Panc1 (cell line): ENCODE data around the gene DDOST. TPM values are rescaled to one million over a fixed set of nuclear protein-coding genes. Genes with fewer than 3 reads are reported as not detected.

Experiments
- ATAC-seq: fragments of 200-7000 bp; cut with Tn5 transposase; 2 replicates; pipeline ENCODE4 v1.9.1; 2020; ENCODE audit warnings: mild to moderate bottlenecking, moderate library complexity
- BruUV-seq: library from RNA; stranded (reverse); fragments of 400-500 nt; replicated peaks from 2 replicates; lab custom pipeline; 2021; lab: Mats Ljungman, UMichigan
- CTCF ChIA-PET: fragments of 300-600 bp; sonication (Branson Sonifier 250); formaldehyde crosslinking; loops from one replicate; lab custom pipeline; 2022; ENCODE audit warnings: antibody characterized with exemption; lab: Charles Lee
- POLR2A ChIA-PET: fragments of 300-600 bp; sonication (Branson Sonifier 250); formaldehyde crosslinking; loops from one replicate; lab custom pipeline; 2022; ENCODE audit warnings: antibody characterized with exemption; lab: Charles Lee
- DNase-seq: peaks from one replicate; pipeline ENCODE4 v3.0.0-alpha.2; 2010; ENCODE audit warnings: low read depth, low spot score
- H3K27ac ChIP-seq: 2 replicates; pipeline ENCODE4 v1.5.1; 2011; ENCODE audit warnings: mild to moderate bottlenecking, low read length, inconsistent platforms
- H3K27me3 ChIP-seq: fragments of 200-500 bp; sonication (Bioruptor generic); 2 replicates; pipeline ENCODE4 v1.6.0; 2014; ENCODE audit warnings: low read length, inconsistent platforms; ENCODE audit not compliant: control insufficient read depth, insufficient read depth
- H3K36me3 ChIP-seq: fragments of 200-500 bp; sonication (Bioruptor generic); 2 replicates; pipeline ENCODE4 v1.5.1; 2014; ENCODE audit warnings: inconsistent platforms, mild to moderate bottlenecking, low read length, moderate library complexity; ENCODE audit not compliant: control insufficient read depth, insufficient read depth
- H3K4me1 ChIP-seq: 2 replicates; pipeline ENCODE4 v1.5.1; 2011; ENCODE audit warnings: inconsistent platforms, mild to moderate bottlenecking, low read length, moderate library complexity; ENCODE audit not compliant: control insufficient read depth, insufficient read depth
- H3K4me3 ChIP-seq, 2 experiments: 2 replicates each; pipeline ENCODE4 v1.5.1; 2011 to 2012; ENCODE audit warnings: low read depth in 2 of 2, low read length in 2 of 2, mild to moderate bottlenecking in 2 of 2, inconsistent platforms in 1 of 2, moderate library complexity in 1 of 2
- H3K9me3 ChIP-seq: fragments of 200-500 bp; sonication (Bioruptor generic); 2 replicates; pipeline ENCODE4 v1.5.1; 2014; ENCODE audit warnings: low read depth, mild to moderate bottlenecking, inconsistent platforms, low read length, moderate library complexity; ENCODE audit not compliant: control insufficient read depth, insufficient read depth
- POLR2AphosphoS5 ChIP-seq: IDR thresholded peaks from 2 replicates; pipeline ENCODE4 v1.6.1; 2012; ENCODE audit warnings: mild to moderate bottlenecking, low read depth, low read length, moderate library complexity
- REST ChIP-seq, 2 experiments: IDR thresholded peaks; 2 replicates each; pipeline ENCODE4 v1.6.1; 2011 to 2012; ENCODE audit warnings: low read depth in 2 of 2, control low read depth in 1 of 2, low read length in 1 of 2, mild to moderate bottlenecking in 1 of 2, moderate library complexity in 1 of 2; ENCODE audit not compliant: insufficient read depth in 1 of 2
- SIN3A ChIP-seq: IDR thresholded peaks from 2 replicates; pipeline ENCODE4 v1.6.1; 2012; ENCODE audit warnings: low read depth, mild to moderate bottlenecking, low read length, moderate library complexity, borderline replicate concordance; ENCODE audit not compliant: insufficient read depth
- TCF7L2 ChIP-seq: IDR thresholded peaks from 2 replicates; pipeline ENCODE4 v1.6.1; 2011; ENCODE audit warnings: mild to moderate bottlenecking, low read depth, low read length, inconsistent platforms
- in situ Hi-C: cut with HindIII; loops from 2 replicates; pipeline ENCODE4 v1.10.0; 2016; ENCODE audit warnings: low sequenced_read_pairs, low pct_unique_long_range_greater_than_20kb
- intact Hi-C: fragments of 100-400 bp; cut with micrococcal nuclease; formaldehyde crosslinking; loops from one replicate; pipeline ENCODE4 v1.10.0; 2022; ENCODE audit not compliant: unreplicated experiment
- total RNA-seq: library from RNA; stranded (reverse); gene quantifications from one replicate; pipeline ENCODE4 v1.2.1, GENCODE V29; 2021; ENCODE audit not compliant: unreplicated experiment
- TF ChIP-seq, protein P1 (sequence below): fragments of 450-650 bp; IDR thresholded peaks from 2 replicates; pipeline ENCODE4 v1.5.1; 2017; ENCODE audit warnings: mild to moderate bottlenecking

The DDOST gene
- total RNA-seq, 1 experiment from 2014 or later, result 337 TPM

DNA sequence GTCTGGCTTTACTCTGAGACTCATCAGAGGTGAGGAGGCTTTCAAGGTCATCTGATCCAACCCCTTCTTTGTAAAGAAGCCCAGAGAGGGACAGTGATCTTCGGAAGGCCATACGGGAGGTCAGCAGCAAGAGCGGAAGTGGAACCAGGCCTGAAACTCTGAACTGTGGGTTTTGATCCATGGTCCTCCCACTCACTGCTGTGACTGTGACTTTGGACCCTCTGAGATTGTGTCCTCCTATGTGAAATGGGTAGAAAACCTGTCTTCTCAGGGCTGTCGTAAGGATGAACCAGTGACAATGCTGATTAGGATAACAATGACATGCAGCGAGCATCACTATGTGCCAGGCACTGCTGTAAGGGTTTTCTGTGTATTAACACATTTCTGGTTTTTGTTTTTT lies 9.8 kb upstream of the DDOST start:
- Histone ChIP-seq H3K4me1 (no peaks in the 10 kb centered on the region), H3K27me3 (no peaks in the 10 kb centered on the region), H3K36me3 (no peaks in the 10 kb centered on the region), H3K9me3 (no peaks in the 10 kb centered on the region), H3K4me3 (no peak overlapping the region), H3K27ac (no peak overlapping the region)
- no peak for TF ChIP-seq TCF7L2
- no peak for TF ChIP-seq REST (IDR thresholded peaks at IDR 0.05; ENCODE audit: insufficient read depth in 1 of 2, low read depth in 2 of 2, low read length in 1 of 2)
- no peak for TF ChIP-seq POLR2AphosphoS5
- TF ChIP-seq, protein P1, sequence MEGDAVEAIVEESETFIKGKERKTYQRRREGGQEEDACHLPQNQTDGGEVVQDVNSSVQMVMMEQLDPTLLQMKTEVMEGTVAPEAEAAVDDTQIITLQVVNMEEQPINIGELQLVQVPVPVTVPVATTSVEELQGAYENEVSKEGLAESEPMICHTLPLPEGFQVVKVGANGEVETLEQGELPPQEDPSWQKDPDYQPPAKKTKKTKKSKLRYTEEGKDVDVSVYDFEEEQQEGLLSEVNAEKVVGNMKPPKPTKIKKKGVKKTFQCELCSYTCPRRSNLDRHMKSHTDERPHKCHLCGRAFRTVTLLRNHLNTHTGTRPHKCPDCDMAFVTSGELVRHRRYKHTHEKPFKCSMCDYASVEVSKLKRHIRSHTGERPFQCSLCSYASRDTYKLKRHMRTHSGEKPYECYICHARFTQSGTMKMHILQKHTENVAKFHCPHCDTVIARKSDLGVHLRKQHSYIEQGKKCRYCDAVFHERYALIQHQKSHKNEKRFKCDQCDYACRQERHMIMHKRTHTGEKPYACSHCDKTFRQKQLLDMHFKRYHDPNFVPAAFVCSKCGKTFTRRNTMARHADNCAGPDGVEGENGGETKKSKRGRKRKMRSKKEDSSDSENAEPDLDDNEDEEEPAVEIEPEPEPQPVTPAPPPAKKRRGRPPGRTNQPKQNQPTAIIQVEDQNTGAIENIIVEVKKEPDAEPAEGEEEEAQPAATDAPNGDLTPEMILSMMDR, result no peak
- TF ChIP-seq SIN3A, result no peak
- ATAC-seq (no peak), DNase-seq (no peak)
- no TSS peak for BruUV-seq
- ChIA-PET POLR2A (no interaction called here), CTCF (no interaction called here)
- in situ Hi-C loops, result no loop called here
- intact Hi-C loops, result no loop called here

DNA sequence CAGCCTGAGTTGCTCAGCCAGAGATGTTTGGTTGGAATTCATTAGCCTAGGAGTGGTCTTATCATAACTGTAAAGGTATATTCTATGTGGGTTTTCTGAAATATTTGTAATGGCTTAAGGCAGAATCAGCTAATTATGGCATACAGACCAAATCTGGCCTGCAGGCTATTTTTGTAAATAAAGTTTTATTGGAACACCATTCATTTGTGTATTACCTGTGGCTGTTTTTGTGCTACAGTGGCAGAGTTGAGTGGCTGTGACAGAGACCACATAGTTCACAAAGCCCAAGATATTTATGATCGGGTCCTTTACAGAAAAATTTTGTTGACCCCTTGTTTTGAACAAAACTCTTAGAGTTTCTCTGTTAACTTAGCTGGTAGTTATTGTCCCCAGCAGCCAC lies 7.4 kb upstream of the DDOST start:
- BruUV-seq, result no TSS peak
- ChIA-PET CTCF (no interaction called here), POLR2A (no interaction called here)
- in situ Hi-C loops, result no loop called here
- TF ChIP-seq TCF7L2 (no peak), REST (IDR thresholded peaks at IDR 0.05; ENCODE audit: insufficient read depth in 1 of 2, low read depth in 2 of 2, low read length in 1 of 2) (no peak), SIN3A (no peak)
- DNase-seq (no peak), ATAC-seq (no peak)
- no peaks in the 10 kb centered on the region for H3K9me3 ChIP-seq
- H3K4me3 ChIP-seq, result no peak overlapping the region
- no peaks in the 10 kb centered on the region for H3K27me3 ChIP-seq
- intact Hi-C loops, result no loop called here
- no peaks in the 10 kb centered on the region for H3K36me3 ChIP-seq
- H3K4me1 ChIP-seq, result no peaks in the 10 kb centered on the region
- H3K27ac ChIP-seq, result no peak overlapping the region
